Endothelial cell (in vitro differentiated cells): ENCODE results near the gene OR10T2. TPM values are rescaled to one million over a fixed set of nuclear protein-coding genes. Genes with fewer than 3 reads are reported as not detected.
"Not testable (repeated sequence)": the region's sequence is repeated elsewhere in the genome, so short reads cannot be mapped to it uniquely, and the experiment has no call there.

ENCODE experiments used
- DNase-seq: peaks from one replicate; pipeline ENCODE4 v3.0.0; 2021; ENCODE audit warnings: low spot score
- H3K27ac Mint-ChIP-seq: one replicate; pipeline ENCODE4 v1.8.0; 2021; ENCODE audit warnings: mixed read lengths, inconsistent platforms; ENCODE audit not compliant: unreplicated experiment
- H3K27me3 Mint-ChIP-seq: one replicate; pipeline ENCODE4 v1.8.0; 2021; ENCODE audit warnings: mild to moderate bottlenecking, moderate library complexity, mixed read lengths, inconsistent platforms; ENCODE audit not compliant: unreplicated experiment
- H3K36me3 Mint-ChIP-seq: one replicate; pipeline ENCODE4 v1.8.0; 2021; ENCODE audit warnings: mild to moderate bottlenecking, low read depth, mixed read lengths, inconsistent platforms; ENCODE audit not compliant: unreplicated experiment
- H3K4me1 Mint-ChIP-seq: one replicate; pipeline ENCODE4 v1.8.0; 2021; ENCODE audit warnings: mild to moderate bottlenecking, mixed read lengths, inconsistent platforms; ENCODE audit not compliant: unreplicated experiment
- H3K4me3 Mint-ChIP-seq: one replicate; pipeline ENCODE4 v1.8.0; 2021; ENCODE audit warnings: mild to moderate bottlenecking, mixed read lengths, inconsistent platforms; ENCODE audit not compliant: unreplicated experiment
- H3K9me3 Mint-ChIP-seq: one replicate; pipeline ENCODE4 v1.8.0; 2021; ENCODE audit warnings: mixed read lengths, inconsistent platforms; ENCODE audit not compliant: unreplicated experiment
- total RNA-seq: library from RNA; stranded (reverse); fragmentation: NEBNext Ultra II Directional; extraction: Animal tissue kit (Norgen Biotek cat#: 25700); gene quantifications from one replicate; pipeline ENCODE4 v1.2.1, GENCODE V29; 2021; ENCODE audit not compliant: unreplicated experiment
- TF ChIP-seq, protein P1 (sequence below): fragments of 200-600 bp; sonication (generic); IDR thresholded peaks from one replicate; pipeline ENCODE4 v1.5.0; 2021; ENCODE audit warnings: antibody characterized with exemption; ENCODE audit not compliant: unreplicated experiment

OR10T2 gene
- total RNA-seq, 1 donor from 2014 or later: not detected

DNA sequence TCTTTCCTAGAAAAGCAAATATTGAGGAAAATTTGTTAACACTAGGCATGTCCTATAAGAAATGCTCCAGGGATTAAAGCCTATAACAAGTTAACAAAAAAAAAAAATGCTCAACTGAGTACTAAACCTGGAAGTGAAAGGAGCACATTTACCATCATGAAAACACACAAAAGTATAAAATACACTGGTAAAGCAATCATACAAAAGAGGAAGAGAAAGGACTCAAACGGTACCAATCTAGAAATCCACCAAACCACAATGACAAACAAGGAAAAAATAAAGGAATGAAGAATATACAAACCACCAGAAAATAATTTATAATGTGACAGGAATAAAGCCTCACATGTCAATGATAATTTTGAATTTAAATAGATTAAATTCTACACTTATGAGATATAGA is 24.4 kb downstream of the OR10T2 start:
- DNase-seq: no peak
- no peak overlapping the region for H3K4me3 Mint-ChIP-seq
- TF ChIP-seq, protein P1, sequence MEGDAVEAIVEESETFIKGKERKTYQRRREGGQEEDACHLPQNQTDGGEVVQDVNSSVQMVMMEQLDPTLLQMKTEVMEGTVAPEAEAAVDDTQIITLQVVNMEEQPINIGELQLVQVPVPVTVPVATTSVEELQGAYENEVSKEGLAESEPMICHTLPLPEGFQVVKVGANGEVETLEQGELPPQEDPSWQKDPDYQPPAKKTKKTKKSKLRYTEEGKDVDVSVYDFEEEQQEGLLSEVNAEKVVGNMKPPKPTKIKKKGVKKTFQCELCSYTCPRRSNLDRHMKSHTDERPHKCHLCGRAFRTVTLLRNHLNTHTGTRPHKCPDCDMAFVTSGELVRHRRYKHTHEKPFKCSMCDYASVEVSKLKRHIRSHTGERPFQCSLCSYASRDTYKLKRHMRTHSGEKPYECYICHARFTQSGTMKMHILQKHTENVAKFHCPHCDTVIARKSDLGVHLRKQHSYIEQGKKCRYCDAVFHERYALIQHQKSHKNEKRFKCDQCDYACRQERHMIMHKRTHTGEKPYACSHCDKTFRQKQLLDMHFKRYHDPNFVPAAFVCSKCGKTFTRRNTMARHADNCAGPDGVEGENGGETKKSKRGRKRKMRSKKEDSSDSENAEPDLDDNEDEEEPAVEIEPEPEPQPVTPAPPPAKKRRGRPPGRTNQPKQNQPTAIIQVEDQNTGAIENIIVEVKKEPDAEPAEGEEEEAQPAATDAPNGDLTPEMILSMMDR: no peak
- no peaks in the 10 kb centered on the region for H3K9me3 Mint-ChIP-seq
- H3K4me1 Mint-ChIP-seq: peaks cover 3% of the 10 kb centered on the region
- no peaks in the 10 kb centered on the region for H3K36me3 Mint-ChIP-seq
- H3K27me3 Mint-ChIP-seq: peaks cover 3% of the 10 kb centered on the region
- H3K27ac Mint-ChIP-seq: no peak overlapping the region

DNA sequence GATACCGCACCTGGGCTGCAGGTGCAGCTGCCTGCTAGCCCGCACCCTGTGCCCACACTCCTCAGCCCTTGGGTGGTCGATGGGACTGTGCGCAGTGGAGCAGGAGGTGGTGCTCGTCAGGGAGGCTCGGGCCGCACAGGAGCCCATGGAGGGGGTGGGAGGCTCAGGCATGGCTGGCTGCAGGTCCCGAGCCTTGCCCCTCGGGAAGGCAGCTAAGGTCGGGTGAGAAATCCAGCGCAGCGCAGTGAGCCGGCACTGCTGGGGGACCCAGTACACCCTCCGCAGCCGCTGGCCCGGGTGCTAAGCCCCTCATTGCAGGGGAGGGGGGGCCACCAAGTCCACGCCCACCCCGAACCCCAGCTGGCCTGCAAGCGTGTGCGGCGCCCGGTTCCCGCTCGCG is 25.2 kb downstream of the OR10T2 start:
- H3K9me3 Mint-ChIP-seq, H3K36me3 Mint-ChIP-seq, H3K27ac Mint-ChIP-seq, DNase-seq, H3K4me3 Mint-ChIP-seq, H3K27me3 Mint-ChIP-seq, H3K4me1 Mint-ChIP-seq: not testable (repeated sequence)

DNA sequence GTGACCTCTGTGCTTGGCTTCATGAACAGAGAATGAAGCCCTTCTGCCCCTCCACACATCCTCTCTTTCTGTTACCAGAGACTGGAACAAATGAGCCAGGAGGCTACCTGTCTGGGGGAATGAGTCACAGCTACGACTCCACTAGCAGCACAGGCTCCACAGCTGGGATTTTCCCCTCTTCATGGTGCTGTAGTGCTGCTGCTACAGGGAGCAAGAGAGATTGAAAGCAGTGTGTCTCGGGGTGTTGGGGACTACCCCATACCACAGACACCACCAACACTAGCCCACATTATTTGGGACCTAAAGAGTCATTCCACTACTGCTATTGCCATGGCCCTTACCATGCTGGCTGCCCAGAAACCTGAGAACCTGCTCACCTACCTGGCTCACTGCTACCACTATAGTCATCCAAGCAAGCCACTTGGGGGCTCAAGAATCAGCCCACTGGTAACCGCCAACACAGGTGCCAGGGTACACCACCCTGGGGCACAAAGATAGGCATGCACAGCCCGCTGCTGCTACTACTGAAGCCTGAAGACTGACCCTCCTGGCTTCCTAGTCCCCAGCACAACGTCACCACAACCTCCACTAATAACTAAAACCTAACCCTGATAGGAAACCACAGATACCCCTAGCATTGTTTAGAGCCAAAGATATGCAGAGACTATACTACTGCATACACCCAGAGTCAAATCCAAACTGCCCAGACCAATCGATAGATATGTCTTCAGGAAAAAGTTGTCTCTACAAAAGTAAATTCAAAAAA is 27.9 kb downstream of the OR10T2 start:
- peaks cover 4% of the 10 kb centered on the region for H3K4me1 Mint-ChIP-seq
- H3K36me3 Mint-ChIP-seq: no peaks in the 10 kb centered on the region
- TF ChIP-seq, protein P1: no peak

DNA sequence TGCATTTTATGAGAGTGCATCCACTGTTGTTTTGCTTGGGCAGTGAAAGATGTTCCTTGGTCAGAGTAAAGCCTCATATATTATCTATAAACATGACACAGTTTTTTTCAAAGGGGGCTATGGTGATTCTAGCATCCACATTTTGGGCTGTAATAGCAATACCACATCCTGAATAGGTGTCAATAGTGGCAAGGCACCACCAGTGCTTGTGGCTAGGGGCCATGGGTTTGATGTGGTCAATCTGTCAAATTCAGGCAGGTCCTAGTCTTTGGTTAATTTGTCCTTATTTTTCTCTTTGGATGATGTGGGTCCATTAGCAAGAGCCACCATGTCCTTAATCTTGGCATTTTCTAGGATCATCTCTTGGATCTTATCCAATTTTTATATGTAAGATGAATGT is 32.5 kb downstream of the OR10T2 start:
- TF ChIP-seq, protein P1: no peak
- no peaks in the 10 kb centered on the region for H3K36me3 Mint-ChIP-seq

More for the DNA sequence above, 27.9 kb downstream of the OR10T2 start:
- H3K27me3 Mint-ChIP-seq: peaks cover 4% of the 10 kb centered on the region
- no peak overlapping the region for H3K27ac Mint-ChIP-seq
- H3K4me3 Mint-ChIP-seq: no peak overlapping the region
- no peak for DNase-seq
- H3K9me3 Mint-ChIP-seq: no peaks in the 10 kb centered on the region

DNA sequence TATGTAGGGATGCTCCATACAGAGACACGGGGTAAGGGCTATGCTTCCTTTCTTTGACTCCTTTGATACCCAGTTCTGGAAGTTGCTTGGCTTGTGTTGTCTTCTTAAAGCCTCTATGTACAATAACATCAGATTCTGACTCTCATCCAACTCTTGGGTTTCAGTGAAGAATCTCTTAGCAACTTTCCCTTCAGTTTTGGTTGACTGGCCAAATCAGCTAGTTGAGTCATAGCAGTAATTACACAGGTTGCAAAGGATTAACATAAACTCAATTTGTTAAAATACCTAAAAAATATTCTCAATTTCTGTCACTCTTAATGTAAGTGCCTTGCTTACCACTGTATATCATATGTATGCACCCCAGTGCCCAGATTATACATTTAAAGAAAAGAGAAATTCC is 36.3 kb downstream of the OR10T2 start:
- H3K27me3 Mint-ChIP-seq: no peaks in the 10 kb centered on the region
- H3K4me1 Mint-ChIP-seq: peaks cover 3% of the 10 kb centered on the region
- no peak overlapping the region for H3K27ac Mint-ChIP-seq
- no peak overlapping the region for H3K4me3 Mint-ChIP-seq
- H3K36me3 Mint-ChIP-seq: no peaks in the 10 kb centered on the region
- DNase-seq: no peak
- no peaks in the 10 kb centered on the region for H3K9me3 Mint-ChIP-seq
- TF ChIP-seq, protein P1: no peak

More for the DNA sequence above, 32.5 kb downstream of the OR10T2 start:
- DNase-seq: no peak
- Mint-ChIP-seq H3K27ac (no peak overlapping the region), H3K4me1 (peaks cover 3% of the 10 kb centered on the region), H3K9me3 (no peaks in the 10 kb centered on the region), H3K27me3 (peaks cover 1% of the 10 kb centered on the region), H3K4me3 (no peak overlapping the region)
